WI38 (cell line): ENCODE measurements around the gene SPOCK3.

Experiments
- H3K4me3 ChIP-seq: 2 replicates; pipeline ENCODE4 v1.5.1; 2011; ENCODE audit warnings: low read depth, mild to moderate bottlenecking, control low read depth, low read length
- CTCF ChIP-seq: IDR thresholded peaks from 2 replicates; pipeline ENCODE4 v1.5.1; 2012; ENCODE audit warnings: low read depth, mild to moderate bottlenecking, control low read depth, low read length

SPOCK3 gene

DNA sequence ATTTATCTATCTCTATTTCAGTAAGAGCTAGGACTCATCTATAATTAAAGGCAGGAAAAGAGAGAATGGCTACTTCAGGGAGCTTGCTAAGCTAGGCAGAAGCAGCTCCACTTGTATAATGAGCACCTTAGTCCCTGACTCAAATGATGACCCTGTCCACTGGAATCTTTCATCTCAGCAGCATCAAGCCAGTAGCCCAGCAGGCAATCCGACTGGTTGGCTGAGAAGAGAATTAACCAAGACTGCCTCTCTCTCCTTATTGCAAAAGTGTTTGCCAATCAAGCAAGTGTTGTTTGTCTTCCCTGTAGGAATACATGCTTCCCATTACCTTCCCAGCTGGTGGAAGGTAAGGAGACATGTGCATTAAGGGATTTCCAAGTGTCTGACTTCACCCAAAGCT, 3.9 kb upstream of the SPOCK3 start:
- no peak overlapping the region for H3K4me3 ChIP-seq
- TF ChIP-seq CTCF, result no peak

DNA sequence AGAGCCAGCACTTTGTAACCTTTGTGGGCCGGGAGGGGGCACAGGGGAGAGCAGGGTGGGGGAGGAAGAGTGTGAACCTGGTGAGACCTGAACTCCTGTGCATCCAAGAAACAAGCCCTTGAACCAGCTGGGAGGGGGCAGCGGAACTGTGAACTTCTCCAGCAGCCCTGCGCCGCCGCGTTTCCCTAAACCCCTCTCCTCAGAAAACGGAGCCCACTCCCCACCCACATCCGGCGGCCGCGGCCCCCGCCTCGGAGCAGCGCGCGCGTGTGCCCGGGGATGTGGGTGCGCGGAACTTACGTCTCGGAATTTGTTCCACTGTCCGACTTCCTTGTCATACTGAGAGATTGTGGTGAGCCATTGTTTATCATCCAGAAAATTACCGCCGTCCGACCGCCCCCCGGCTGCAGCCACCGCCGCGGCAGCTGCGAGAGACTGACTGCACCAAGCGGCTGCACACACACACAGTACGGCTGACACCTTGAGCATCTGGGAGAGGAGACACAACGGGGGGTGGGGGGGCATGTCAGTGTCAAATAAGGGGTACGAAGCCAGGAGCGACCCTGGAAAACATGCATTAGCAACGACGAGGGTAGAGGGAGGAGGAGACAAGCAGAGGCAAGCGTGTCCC, 494 bp downstream of the SPOCK3 start:
- no peak overlapping the region for H3K4me3 ChIP-seq
- no peak for TF ChIP-seq CTCF

DNA sequence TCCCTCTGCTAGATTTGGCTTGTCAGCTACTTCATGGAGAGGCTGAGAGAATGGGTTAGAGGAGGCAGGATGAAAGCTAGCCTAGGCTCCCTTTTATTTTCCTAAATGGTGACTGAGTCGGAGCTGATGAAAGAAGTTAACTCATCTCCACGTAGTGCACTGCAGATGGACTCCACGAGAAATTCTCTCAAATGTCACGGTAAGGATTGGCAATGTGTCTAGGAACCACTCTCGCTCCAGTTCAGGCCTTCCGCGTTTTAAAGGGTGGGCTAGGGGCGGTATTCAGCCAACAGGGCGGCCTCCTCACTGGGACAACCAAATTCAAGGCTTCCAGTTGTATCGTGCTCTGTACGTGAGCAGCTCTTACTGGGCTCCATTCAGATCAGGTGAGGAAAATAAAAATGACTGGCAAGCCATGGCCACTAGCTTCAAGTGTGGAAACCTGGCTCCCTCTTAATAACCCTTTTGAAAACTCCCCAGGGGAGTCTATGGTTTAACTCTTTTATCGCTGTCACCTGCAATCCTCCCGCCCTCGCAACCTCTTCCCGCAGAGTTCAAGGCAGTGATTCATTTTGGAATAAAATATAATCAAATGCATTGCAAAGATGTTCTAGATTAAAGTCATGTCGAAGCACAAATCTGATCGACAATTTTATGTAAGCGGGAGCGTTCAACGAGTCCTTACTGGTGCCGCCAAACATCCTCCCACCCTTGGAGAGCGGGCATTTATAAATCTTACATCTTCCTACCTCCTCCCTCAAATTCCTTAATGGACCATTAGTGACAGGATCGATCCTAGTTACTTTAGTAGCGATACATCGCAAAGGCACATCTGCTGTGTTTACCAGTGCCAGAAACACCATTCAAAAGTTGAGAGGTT, 1.2 kb downstream of the SPOCK3 start:
- no peak for TF ChIP-seq CTCF
- no peak overlapping the region for H3K4me3 ChIP-seq

DNA sequence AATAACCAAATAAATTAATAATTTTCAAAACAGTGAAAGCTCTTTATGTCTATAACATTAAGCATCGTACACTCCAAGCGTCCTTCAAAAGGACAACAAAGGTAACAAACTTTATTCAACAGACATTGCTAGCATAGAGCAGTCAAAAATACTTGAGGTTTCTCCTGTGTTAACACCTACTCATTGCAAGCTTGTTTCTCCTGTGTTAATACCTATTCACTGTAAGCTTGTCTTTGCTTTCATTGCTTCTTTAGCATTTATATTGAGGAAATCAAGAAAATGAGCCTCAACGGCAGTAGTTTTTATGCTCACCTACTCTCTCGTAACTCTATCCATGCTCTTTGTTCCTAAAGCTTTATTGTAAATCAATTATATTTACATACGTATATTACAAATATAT, 3.5 kb downstream of the SPOCK3 start:
- no peak for TF ChIP-seq CTCF
- no peak overlapping the region for H3K4me3 ChIP-seq

DNA sequence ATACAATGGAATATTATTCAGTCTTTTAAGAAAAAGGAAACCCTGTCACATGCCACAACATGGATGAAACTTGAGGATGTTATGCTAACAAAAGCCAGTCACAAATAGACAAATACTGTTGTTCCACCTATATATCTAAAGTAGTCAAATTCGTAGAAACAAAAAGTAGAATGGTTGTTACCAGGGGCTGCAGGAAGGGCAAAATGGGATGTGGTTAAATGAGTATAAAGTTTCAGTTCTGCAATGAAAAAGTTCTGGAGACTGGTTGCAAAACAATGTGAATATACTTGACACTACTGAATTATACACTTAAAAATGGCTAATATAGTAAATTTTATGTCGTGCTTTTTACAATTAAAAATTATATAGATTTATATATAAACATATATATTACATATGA, 12.2 kb downstream of the SPOCK3 start:
- no peak overlapping the region for H3K4me3 ChIP-seq
- TF ChIP-seq CTCF, result no peak

- no peak for TF ChIP-seq CTCF
Measured at GRCh38 chr4:167221084-167221483, 13.2 kb downstream of the SPOCK3 start.

GRCh38 chr4:167218022-167218608, 16.2 kb downstream of the SPOCK3 start:
- H3K4me3 ChIP-seq, result no peak overlapping the region
- no peak for TF ChIP-seq CTCF

More at GRCh38 chr4:167221084-167221483, 13.2 kb downstream of the SPOCK3 start:
- no peak overlapping the region for H3K4me3 ChIP-seq
